Bronchial epithelial cell (primary cell): ENCODE measurements around the gene MAGEA1. TPM values are rescaled to one million over a fixed set of nuclear protein-coding genes. Genes with fewer than 3 reads are reported as not detected.

Experiments used
- DNase-seq: peaks from one replicate; pipeline ENCODE4 v3.0.0-alpha.2; 2010; ENCODE audit warnings: low read depth
- FAIRE-seq: peaks from 2 replicates; lab custom pipeline; 2011; peaks lifted over from hg19 to GRCh38; lab: Jason Lieb, UNC
- H3K27me3 ChIP-seq: 2 replicates; pipeline ENCODE4 v1.5.1; 2011; ENCODE audit warnings: low read length; ENCODE audit not compliant: control insufficient read depth, insufficient read depth
- H3K36me3 ChIP-seq: 2 replicates; pipeline ENCODE4 v1.5.1; 2011; ENCODE audit warnings: low read length; ENCODE audit not compliant: control insufficient read depth, insufficient read depth
- H3K4me3 ChIP-seq: 2 replicates; pipeline ENCODE4 v1.5.1; 2011; ENCODE audit warnings: mild to moderate bottlenecking, low read depth, low read length, control low read depth
- total RNA-seq: library from RNA; depleted of rRNA; stranded (reverse); fragments of >200 nt; gene quantifications from 2 replicates; pipeline ENCODE4 v1.2.1, GENCODE V29; 2014
- TF ChIP-seq, protein P1 (sequence below): IDR thresholded peaks from 2 replicates; pipeline ENCODE4 v1.5.1; 2011; ENCODE audit warnings: mild to moderate bottlenecking, moderate library complexity, low read length, control low read depth, inconsistent platforms; ENCODE audit not compliant: insufficient read depth, severe bottlenecking

MAGEA1 gene
- total RNA-seq, 1 donor from 2014 or later = not detected

DNA sequence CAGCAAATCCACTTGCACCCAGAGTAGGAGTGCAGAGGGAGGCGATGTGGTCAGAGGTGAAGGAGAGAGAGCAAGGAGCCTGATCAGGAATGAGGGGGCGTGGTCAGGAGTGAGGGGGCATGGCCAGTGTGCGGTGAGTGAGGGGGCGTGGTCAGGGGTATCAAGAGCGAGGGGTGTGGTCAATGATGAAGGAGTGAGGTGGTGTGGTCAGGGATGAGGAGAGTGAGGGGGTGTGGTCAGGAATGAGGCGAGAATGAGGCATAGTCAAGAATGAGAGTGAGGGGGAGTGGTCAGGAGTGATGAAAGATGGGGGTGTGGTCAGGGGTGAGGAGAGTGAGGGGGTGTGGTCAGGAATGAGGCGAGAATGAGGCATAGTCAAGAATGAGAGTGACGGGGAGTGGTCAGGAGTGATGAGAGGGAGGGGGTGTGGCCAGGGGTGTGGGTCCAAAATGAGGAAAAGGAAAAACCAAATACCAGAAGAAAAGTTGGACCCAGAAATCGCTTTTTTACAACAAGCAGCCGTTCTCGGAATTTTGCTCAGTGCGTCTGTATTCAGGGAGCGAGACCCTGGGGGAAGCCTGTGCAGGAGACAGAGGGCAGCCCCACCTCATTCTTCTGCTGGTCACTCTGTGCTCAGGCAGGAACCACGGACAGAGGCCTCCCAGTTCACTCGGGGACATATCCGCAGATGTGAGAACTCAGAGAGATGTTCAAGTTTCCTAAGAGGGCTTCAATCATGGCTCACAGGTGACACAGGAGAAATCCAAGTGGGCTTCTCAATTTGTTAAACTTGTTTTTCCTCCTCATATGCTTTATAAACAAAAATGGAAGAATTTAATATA is 47.5 kb downstream of the MAGEA1 start:
- FAIRE-seq = no peak

More for the DNA sequence above, 47.5 kb downstream of the MAGEA1 start:
- Histone ChIP-seq H3K4me3 (peak overlapping the region; percentile 13), H3K36me3 (no peaks in the 10 kb centered on the region), H3K27me3 (no peaks in the 10 kb centered on the region)
- TF ChIP-seq, protein P1, sequence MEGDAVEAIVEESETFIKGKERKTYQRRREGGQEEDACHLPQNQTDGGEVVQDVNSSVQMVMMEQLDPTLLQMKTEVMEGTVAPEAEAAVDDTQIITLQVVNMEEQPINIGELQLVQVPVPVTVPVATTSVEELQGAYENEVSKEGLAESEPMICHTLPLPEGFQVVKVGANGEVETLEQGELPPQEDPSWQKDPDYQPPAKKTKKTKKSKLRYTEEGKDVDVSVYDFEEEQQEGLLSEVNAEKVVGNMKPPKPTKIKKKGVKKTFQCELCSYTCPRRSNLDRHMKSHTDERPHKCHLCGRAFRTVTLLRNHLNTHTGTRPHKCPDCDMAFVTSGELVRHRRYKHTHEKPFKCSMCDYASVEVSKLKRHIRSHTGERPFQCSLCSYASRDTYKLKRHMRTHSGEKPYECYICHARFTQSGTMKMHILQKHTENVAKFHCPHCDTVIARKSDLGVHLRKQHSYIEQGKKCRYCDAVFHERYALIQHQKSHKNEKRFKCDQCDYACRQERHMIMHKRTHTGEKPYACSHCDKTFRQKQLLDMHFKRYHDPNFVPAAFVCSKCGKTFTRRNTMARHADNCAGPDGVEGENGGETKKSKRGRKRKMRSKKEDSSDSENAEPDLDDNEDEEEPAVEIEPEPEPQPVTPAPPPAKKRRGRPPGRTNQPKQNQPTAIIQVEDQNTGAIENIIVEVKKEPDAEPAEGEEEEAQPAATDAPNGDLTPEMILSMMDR = no peak
- DNase-seq = peak; percentile 91

Other genes starting within 250 kb of the MAGEA1 start
- not detected in 2 replicates for gene PNMA5, start 185.2 kb upstream of the MAGEA1 start, total RNA-seq
- gene PNMA3, start 122.8 kb upstream of the MAGEA1 start, total RNA-seq = under 0.01 TPM in 1 of 2 replicates, not detected in the other
- 0.53 and 0.77 TPM in 2 replicates for gene PNMA6A, start 106.8 kb upstream of the MAGEA1 start, total RNA-seq
- gene PNMA6F, start 142.5 kb downstream of the MAGEA1 start, total RNA-seq = not detected in 2 replicates
- 3.6 and 3.9 TPM in 2 replicates for gene ZNF275, start 154.9 kb downstream of the MAGEA1 start, total RNA-seq
- not detected in 2 replicates for gene PNMA6E, start 222.1 kb downstream of the MAGEA1 start, total RNA-seq
- 0.53 and 1.3 TPM in 2 replicates for gene ZFP92, start 232.2 kb downstream of the MAGEA1 start, total RNA-seq